Gastroesophageal sphincter (tissue), 4 donors: ENCODE data around the gene AMPD3. TPM values are rescaled to one million over a fixed set of nuclear protein-coding genes. Genes with fewer than 3 reads are reported as not detected.
A peak's percentile ranks its signal among the peaks of the same experiment; 100 is the strongest.

Source experiments
- ATAC-seq: fragments of 150-250 bp; one replicate; pipeline ENCODE4 v1.9.1; 2016; ENCODE audit warnings: mild to moderate bottlenecking, moderate library complexity
- H3K27ac ChIP-seq, 4 donors: fragments of 200-600 bp; sonication (generic) in 3 of 4; 1 replicate in 3 of 4; 2 replicates in 1 of 4; pipeline ENCODE4 v1.5.1; 2016 to 2019
- H3K27me3 ChIP-seq: fragments of 200-600 bp; sonication (generic); one replicate; pipeline ENCODE4 v1.5.1; 2019
- H3K36me3 ChIP-seq, 2 donors: fragments of 200-600 bp; sonication (generic); one replicate each; pipeline ENCODE4 v1.5.1; 2019; ENCODE audit warnings: control low read depth in 1 of 2
- H3K4me1 ChIP-seq, 3 donors: fragments of 200-600 bp; sonication (generic); 1 replicate in 2 of 3; 2 replicates in 1 of 3; pipeline ENCODE4 v1.5.1; 2016 to 2019; ENCODE audit warnings: control low read depth in 2 of 3
- H3K4me3 ChIP-seq, 2 donors: fragments of 200-600 bp; sonication (generic); one replicate each; pipeline ENCODE4 v1.5.1; 2019; ENCODE audit warnings: mild to moderate bottlenecking in 1 of 2, moderate library complexity in 1 of 2
- H3K9me3 ChIP-seq, 3 donors: fragments of 200-600 bp; sonication (generic); one replicate each; pipeline ENCODE4 v1.5.1; 2017 to 2019; ENCODE audit warnings: control low read depth in 2 of 3
- EP300 ChIP-seq: sonication (generic); formaldehyde crosslinking; IDR thresholded peaks from one replicate; pipeline ENCODE4 v1.6.1; 2017; ENCODE audit warnings: antibody characterized with exemption, mild to moderate bottlenecking
- POLR2A ChIP-seq, 2 donors: fragments of 450-650 bp; IDR thresholded peaks; one replicate each; pipeline ENCODE4 v1.6.1; 2017; ENCODE audit warnings: antibody characterized with exemption in 2 of 2, mild to moderate bottlenecking in 2 of 2, moderate library complexity in 1 of 2
- POLR2AphosphoS5 ChIP-seq: sonication (generic); formaldehyde crosslinking; IDR thresholded peaks from one replicate; pipeline ENCODE4 v1.6.1; 2017; ENCODE audit warnings: antibody characterized with exemption
- WGBS, 2 donors: methylation state at CpG; one replicate each; pipeline ENCODE4 v1.1.5; 2018; ENCODE audit warnings: low coverage in 1 of 2; 5-methylcytosine and 5-hydroxymethylcytosine counted together
- total RNA-seq, 4 donors: library from RNA; depleted of rRNA; stranded (reverse); fragments of >200 nt; gene quantifications; one replicate each; pipeline ENCODE4 v1.1.0, GENCODE V29; 2016
- TF ChIP-seq, protein P1 (sequence below), 4 experiments: fragments of 200-600 bp in 2 of 4; fragments of 450-650 bp in 2 of 4; sonication (generic) in 1 of 4; IDR thresholded peaks; one replicate each; pipeline ENCODE4 v1.5.1; 2017 to 2019; ENCODE audit warnings: antibody characterized with exemption in 4 of 4, mild to moderate bottlenecking in 2 of 4, moderate library complexity in 2 of 4

The AMPD3 gene
- total RNA-seq, 4 donors from 2014 or later, result 4.3 to 7.3 (median 5.4) TPM

DNA sequence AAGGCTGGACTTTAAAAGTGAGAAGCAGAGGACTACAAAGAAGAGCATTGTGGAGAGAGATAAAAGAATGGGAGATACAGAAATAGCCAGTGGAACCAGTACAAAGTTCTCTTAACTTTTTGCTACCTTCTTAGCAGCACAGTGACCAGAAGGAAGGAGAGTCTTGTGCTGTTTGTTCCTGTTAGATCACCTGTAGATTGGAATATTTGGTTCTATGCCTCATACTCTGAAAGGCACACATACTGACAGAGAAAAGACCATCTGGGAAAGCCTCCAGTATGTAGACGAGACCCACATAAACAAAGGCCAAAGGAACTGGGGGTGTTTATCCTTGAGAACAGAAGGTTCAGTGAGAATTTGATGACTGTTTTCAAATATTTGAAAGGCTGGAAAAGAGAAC is 67.2 kb downstream of the AMPD3 start:
- no peak overlapping the region for H3K4me3 ChIP-seq
- 31 to 55% methylated on average over 1 of the region's 1 CpG for WGBS, 2 donors
- peak overlapping the region in 1 of 4 donors; percentile 31 for H3K27ac ChIP-seq
- H3K36me3 ChIP-seq, result peaks cover 0 to 79% of the 10 kb centered on the region in 2 donors
- H3K27me3 ChIP-seq, result no peaks in the 10 kb centered on the region
- peaks cover 0 to 15% (median 0%) of the 10 kb centered on the region in 3 donors for H3K4me1 ChIP-seq
- H3K9me3 ChIP-seq, result no peaks in the 10 kb centered on the region
- ATAC-seq, result no peak
- TF ChIP-seq POLR2A (IDR thresholded peaks at IDR 0.05) (no peak), POLR2AphosphoS5 (no peak), EP300 (no peak)
- TF ChIP-seq, protein P1, sequence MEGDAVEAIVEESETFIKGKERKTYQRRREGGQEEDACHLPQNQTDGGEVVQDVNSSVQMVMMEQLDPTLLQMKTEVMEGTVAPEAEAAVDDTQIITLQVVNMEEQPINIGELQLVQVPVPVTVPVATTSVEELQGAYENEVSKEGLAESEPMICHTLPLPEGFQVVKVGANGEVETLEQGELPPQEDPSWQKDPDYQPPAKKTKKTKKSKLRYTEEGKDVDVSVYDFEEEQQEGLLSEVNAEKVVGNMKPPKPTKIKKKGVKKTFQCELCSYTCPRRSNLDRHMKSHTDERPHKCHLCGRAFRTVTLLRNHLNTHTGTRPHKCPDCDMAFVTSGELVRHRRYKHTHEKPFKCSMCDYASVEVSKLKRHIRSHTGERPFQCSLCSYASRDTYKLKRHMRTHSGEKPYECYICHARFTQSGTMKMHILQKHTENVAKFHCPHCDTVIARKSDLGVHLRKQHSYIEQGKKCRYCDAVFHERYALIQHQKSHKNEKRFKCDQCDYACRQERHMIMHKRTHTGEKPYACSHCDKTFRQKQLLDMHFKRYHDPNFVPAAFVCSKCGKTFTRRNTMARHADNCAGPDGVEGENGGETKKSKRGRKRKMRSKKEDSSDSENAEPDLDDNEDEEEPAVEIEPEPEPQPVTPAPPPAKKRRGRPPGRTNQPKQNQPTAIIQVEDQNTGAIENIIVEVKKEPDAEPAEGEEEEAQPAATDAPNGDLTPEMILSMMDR (IDR thresholded peaks at IDR 0.05), result no peak

DNA sequence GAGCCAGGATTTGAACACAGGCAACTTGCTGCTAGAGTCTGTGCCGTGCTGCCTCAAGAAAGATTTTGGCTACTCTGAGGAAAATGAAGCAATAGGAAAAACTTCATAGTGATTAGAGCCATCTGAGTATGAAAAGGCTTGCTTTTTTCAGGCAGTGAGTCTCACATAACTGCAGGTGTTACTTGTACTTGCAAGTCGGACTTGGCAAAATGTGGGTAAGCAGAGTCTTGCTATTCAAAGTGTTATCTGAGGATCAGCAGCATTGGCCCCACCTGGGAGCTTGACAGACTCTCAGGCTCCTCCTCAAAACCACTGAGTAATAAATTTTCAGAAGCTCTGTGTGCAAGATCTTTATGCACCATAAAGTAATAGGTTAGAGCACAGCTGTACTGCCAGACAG is 67.9 kb downstream of the AMPD3 start:
- H3K4me3 ChIP-seq, result no peak overlapping the region
- H3K36me3 ChIP-seq, result peaks cover 0 to 86% of the 10 kb centered on the region in 2 donors
- no peak for TF ChIP-seq EP300
- TF ChIP-seq POLR2A (IDR thresholded peaks at IDR 0.05), result no peak
- TF ChIP-seq, protein P1 (IDR thresholded peaks at IDR 0.05), result no peak
- TF ChIP-seq POLR2AphosphoS5, result no peak
- H3K4me1 ChIP-seq, result peaks cover 0 to 18% (median 0%) of the 10 kb centered on the region in 3 donors
- H3K27ac ChIP-seq, result peak overlapping the region in 1 of 4 donors; percentile 31
- H3K9me3 ChIP-seq, result no peaks in the 10 kb centered on the region
- H3K27me3 ChIP-seq, result no peaks in the 10 kb centered on the region
- 52 to 60% methylated on average over 1 to 2 of the region's 2 CpGs for WGBS, 2 donors
- ATAC-seq, result no peak

DNA sequence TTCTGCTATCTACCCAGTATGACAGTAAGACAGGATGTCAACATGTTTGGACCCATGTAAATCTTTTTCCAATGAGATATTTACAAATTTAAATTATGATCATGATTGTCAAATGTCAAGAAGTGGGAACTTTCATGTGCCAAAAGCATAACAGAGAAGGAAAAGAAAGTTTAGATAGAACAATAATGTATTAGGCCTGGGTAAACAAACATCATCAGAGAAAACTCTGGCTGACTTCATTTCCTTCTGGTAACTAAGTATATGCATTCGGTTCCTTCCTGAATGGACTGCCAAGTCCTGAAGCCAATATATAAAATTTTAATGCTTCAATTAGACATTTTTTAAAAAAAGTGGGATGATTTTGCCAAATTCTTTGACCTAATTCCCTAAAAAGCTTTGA is 69.4 kb downstream of the AMPD3 start:
- Histone ChIP-seq H3K27me3 (no peaks in the 10 kb centered on the region), H3K36me3 (peaks cover 0 to 87% of the 10 kb centered on the region in 2 donors)
- no peak for ATAC-seq

DNA sequence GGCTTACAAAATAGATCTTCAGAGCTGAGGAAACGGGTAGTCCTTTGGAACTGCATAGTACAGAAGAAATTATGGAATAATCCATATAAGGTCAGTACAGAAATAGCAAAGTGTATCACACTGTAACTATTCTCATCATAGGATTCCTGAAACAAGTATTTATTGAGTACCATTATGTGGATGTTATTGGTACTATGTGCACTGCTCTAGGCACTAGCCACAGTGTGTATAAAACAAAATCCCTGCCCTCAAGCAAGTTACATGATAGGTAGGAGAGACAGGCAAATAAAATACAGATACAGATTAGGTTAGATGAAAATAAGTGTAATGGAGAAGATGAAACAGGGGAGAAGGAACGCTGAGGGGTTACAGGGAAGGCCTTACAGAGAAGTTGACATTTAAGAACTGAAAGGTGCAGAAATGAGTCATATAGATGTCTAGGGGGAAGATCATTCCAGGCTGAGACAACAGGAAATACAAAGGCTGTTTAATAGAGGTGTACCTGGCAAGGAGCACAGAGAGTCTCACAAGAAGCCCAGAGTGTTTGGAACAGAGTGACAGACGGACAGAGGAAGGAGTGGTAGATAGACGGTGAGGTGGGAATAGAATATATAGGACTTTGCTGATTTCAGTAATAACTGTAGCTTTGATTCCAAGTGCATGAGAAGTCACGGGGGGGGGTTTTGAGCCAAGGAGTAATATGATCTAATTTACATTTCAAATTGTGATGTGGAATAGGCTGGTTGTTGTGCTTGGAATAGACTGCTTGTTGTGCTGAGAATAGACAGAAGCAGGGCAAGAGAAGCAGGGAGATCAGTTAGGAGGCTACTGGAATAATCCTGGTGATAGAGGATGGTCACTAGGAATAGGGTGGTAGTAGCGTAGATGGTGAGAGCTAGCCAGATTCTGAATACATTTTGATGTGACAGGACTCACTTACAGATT is 72.2 kb downstream of the AMPD3 start:
- no peak overlapping the region for H3K4me3 ChIP-seq
- peaks cover 0 to 80% of the 10 kb centered on the region in 2 donors for H3K36me3 ChIP-seq
- no peaks in the 10 kb centered on the region for H3K27me3 ChIP-seq
- ATAC-seq, result no peak
- H3K27ac ChIP-seq, result no peak overlapping the region
- WGBS, 2 donors, result 64 to 74% methylated on average over 4 to 6 of the region's 6 CpGs
- H3K9me3 ChIP-seq, result no peaks in the 10 kb centered on the region
- TF ChIP-seq POLR2AphosphoS5 (no peak), EP300 (no peak), POLR2A (IDR thresholded peaks at IDR 0.05) (no peak)
- TF ChIP-seq, protein P1 (IDR thresholded peaks at IDR 0.05), result no peak
- peaks cover 0 to 14% (median 0%) of the 10 kb centered on the region in 3 donors for H3K4me1 ChIP-seq

More for the DNA sequence above, 69.4 kb downstream of the AMPD3 start:
- TF ChIP-seq POLR2AphosphoS5 (no peak), EP300 (no peak), POLR2A (IDR thresholded peaks at IDR 0.05) (no peak)
- TF ChIP-seq, protein P1 (IDR thresholded peaks at IDR 0.05), result no peak
- 80 to 88% methylated on average over 1 of the region's 1 CpG for WGBS, 2 donors
- Histone ChIP-seq H3K9me3 (no peaks in the 10 kb centered on the region), H3K4me3 (no peak overlapping the region), H3K4me1 (peaks cover 0 to 18% (median 0%) of the 10 kb centered on the region in 3 donors), H3K27ac (no peak overlapping the region)
